NCI-H2081 (cell line): ENCODE data around the gene GUCA2B.

Experiments used
- DNase-seq, 2 experiments: peaks; one replicate each; lab custom pipeline; 2025; lab: John Stamatoyannopoulos, UW

GUCA2B gene

GRCh38 chr1:42143896-42144710, 9.1 kb upstream of the GUCA2B start:
- no peak for DNase-seq

DNA sequence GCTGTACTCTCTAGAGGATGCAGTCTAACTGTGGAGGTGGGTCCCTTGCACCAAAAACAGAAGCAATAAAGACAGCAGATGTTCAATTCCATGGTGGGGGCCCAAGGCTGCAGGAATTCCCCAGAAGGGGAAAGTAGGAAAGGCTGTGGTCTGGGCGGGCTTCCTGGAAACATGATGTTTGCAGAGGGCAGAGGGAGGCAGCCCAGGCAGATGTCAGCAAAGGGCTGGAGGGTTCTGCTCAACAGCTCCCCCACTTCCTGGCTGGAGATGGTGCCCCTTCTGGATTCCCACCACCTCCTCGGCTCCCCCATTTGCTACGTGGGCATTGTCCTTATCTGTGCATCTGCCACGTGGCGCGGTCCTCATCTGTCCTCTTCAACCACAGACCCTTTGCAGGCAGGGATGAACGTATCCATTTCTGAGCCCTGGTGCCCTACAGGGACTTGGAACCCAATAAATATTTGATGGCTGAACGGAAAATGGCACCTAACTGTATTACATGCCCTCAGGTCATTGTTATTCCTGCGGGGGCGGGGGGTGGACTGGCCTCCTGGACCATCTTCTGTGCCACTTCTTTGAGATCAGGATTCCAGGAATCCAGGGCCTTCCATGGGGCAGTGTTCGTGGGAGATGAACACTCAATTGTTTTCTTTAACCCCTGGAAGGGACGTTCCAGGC, 8.4 kb upstream of the GUCA2B start:
- DNase-seq = no peak

DNA sequence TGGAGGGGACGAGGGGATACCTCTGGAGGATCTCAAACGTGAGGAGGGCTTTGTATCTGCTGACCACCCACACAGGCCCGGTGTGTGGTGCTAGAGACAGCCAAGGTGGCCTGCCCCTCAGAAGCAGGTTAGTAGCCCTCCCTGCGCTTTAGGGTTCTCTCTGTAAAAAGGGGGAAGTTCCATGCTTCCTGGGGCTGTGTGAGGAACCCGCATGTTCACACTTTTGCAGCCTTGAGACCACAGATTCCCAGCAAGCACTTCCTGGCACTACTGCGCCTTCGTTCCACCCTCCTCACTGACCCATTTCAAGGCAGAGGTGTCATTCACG, 7.9 kb upstream of the GUCA2B start:
- no peak for DNase-seq

DNA sequence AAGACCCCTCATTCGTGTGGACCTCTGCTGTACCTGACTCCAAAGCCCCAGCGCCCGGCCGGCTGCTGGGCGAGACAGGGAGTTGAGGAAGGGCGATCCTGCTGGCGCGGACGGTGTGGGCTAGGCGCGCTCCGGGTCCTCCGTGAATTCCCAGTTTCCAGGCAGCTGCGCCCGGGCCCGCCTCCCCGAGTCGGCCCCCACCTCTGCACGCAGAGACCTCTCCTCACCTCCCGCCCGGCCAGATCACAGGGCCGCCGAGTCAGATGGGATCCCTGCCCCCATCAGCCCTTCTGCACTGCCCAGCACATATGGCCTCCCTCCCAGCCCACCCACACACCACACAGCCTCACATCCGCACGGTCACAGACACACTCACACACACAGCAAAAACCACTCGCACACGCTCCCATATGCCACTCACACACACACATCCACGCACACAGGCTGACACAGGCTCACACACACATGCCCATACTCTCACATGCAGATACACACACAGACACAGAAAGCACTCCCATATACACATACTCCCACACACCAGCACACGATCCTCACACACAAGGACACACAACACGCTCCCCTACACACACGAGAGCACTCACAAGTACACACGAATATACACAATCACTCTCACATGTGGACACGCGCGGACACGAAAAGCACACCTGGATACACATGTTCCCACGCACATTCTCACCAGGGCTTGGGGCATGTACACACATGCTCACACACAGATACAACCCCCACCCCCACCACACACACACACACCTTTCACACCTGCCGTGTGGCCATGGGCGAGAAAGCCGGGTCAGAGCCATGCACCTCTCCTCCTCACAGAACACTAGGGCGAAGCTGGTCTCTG, 7.2 kb upstream of the GUCA2B start:
- no peak for DNase-seq

- DNase-seq = peak; percentile 88 to 93
Observed at GRCh38 chr1:42146626-42147320, 6.4 kb upstream of the GUCA2B start.

- no peak for DNase-seq
Observed at GRCh38 chr1:42148166-42148565, 5.0 kb upstream of the GUCA2B start.

DNA sequence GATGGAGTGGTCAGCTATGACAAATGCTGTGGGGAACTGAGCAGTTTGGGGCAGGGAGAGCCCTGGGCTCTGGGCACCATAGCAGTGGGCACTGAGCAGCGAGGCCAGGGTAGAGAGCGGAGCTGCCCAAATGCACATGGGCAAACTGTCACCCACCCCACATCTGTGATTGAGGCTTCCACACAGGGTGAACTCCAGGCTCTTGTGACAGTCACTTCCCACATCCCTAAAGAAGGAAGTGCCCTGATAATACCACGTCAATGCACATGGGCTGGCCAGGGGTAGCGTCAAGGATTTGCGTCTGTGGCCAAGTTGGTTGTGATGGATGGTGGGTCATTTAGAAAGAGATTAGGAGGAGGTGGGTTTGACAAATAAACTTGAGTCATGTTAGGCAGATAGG, 2.6 kb upstream of the GUCA2B start:
- no peak for DNase-seq

DNA sequence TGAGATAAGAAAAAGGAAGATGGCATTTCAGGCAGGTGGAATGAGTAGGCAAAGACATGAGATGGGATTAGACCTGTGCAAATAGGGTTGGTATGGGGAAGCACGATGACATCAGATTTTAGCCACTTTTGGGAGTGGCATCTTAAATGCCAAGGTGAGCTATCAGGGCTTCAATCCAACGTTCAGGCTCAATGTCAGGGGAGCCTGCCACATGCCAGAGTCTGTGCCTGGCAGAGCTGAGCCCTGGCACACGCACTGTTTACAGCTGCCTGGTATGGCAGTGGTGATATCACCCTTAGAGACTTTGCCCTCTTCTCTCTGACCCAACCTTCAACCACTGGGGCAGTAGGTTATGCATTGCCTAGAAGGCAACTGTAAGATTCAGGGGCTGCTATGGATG, 1.1 kb upstream of the GUCA2B start:
- no peak for DNase-seq

- no peak for DNase-seq
Observed at GRCh38 chr1:42153624-42154023, 414 bp downstream of the GUCA2B start.

- DNase-seq = no peak
Observed at GRCh38 chr1:42154685-42155084, 1.5 kb downstream of the GUCA2B start.

GRCh38 chr1:42155362-42155761, 2.2 kb downstream of the GUCA2B start:
- no peak for DNase-seq

- no peak for DNase-seq
Observed at GRCh38 chr1:42157667-42158066, 4.5 kb downstream of the GUCA2B start.

DNA sequence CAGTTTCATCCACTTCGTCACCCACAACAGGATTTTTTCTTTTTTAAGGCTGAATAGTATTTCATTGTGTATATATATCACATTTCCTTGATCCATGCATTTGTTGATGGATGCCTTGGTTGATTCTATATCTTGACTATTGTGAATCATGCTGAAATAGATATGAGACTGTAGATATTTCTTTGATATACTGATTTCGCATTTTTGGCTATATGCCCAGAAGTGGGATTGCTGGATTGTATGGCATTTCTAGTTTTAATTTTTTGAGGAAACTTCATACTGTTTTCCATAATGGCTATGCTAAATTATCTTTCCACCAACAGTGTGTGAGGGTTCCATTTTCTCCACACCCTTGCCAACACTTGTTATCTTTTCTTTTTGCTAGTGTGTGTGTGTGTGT, 5.0 kb downstream of the GUCA2B start:
- DNase-seq = no peak

DNA sequence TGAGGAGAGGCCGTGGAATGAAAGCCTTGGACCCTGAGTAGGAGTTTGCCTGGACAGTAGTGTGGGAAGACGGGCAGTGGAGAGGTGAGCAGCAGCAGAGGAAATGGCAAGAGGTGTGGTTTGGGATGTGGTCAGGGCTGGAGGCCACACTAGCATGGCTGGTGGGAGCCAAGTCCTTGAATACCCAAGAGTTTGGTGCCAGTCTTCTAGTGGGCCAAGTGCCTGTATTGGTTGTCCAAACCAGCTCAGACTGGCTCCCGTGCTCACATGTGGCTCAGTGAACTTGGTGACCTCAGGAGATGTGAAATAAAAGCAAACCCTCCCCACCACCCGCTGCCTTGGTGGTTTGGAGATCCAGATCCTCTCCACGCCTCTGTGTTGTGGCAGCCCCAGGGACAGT, 9.0 kb downstream of the GUCA2B start:
- no peak for DNase-seq

DNA sequence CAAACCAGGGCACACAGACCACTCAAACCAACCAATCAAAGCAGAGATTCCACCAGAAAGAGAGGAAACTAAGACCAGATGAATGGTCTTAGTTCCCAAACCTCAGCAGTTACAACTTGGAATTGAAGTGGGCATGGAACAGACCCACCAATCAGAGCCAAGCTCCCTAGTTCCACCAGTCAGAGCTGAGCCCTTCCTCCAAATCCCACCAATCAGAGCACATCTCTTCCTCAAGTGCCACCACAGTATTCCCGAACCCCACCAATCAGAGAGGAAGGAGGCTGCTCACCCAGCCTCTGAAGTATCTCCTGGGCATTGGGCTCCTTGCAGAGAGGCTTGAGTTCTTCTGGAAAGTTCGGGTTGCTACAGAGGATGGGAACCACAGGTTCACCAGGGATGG, 9.9 kb downstream of the GUCA2B start:
- DNase-seq = no peak

DNA sequence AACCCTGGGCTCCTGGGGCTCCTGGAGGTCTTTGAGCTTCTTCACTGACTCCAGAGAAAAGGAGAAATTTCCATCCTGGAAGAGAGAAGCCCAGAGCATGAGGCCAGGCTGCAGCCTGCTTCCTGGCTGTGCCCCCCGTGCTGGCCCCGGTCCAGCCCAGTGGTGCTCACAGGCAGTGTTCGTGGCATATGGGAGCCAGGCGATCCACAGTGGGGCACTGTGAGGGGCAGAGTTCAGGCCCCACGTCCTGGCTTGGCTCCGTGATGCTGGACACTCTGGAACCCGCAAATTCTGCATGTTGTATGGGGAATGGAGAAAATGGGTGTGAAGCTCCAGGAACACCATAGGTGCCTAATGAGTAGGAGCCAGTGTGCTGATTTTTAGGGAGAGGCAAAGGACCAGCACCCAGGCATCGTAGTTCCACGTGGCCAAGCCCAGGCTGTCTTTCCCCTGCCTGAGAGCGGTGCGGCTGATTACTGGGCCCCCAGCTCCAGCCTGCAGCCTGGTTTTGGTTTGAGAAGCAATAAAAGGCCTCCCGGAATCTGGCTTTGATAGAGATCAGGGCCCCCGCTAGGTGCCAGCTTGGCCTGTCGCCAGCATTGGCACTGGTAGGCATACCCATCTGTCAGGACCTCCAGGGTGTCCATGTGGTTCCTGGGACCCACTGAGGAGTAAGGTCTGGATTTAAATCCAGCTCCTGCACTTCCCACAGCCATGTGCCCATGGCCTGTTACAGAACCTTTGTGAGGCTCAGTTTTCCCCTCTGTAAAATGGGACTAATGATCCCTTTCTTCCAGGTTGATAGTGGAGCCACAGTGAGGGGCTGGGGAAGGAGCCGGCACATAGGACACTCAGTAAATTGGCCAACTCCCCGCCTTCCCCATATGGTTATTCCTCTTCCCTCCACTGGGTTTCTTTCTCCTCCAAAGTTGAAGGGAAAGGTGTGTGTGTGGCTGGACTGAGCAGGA, 10.6 kb downstream of the GUCA2B start:
- DNase-seq = no peak

DNA sequence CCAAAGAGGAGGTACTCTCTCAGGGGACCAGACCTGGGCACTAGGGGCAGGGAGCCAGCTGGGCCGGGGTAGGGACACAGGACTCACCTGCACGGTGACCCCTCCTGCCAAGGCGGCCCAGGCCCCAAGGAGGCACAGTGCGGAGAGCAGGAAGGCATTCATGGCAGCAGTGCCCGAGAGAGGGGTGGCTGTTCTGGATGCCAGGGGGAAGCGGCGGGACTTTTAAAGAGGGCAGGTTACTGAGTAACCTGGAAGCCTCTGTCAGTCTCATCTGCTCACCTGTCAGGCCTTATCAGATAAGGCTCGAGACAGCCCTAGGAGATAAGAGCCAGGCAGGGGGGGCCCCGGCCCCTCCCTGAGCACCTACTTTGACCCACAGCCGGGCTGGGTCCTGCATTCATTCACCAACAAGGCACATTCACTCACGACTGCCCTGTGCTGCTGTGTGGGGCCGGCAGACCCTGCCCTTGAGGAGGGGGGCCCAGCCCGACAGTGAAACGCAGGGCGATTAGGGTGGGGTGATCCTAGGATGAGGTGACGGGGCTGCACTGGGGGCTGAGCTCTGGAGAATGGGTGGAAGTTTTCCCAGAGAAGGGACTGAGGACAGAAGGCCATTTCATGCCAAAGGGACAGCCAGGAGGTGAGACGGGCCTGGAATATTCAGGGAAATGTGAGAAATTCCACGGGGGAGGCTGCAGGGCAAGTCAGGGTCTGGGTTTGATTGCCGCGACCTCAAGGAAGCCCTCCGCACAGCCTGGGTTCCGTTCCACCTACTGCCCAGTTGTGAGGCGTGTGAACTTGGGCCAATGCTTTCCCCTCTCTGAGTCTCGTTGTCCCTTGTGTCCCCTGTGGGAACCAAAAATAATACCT, 11.6 kb downstream of the GUCA2B start, which contains the start of gene GUCA2A:
GUCA2A (minus strand) TSS at position 195 of the 870 bp plus-strand sequence; CDS start at position 162, 33 bp downstream.
- DNase-seq = no peak

DNA sequence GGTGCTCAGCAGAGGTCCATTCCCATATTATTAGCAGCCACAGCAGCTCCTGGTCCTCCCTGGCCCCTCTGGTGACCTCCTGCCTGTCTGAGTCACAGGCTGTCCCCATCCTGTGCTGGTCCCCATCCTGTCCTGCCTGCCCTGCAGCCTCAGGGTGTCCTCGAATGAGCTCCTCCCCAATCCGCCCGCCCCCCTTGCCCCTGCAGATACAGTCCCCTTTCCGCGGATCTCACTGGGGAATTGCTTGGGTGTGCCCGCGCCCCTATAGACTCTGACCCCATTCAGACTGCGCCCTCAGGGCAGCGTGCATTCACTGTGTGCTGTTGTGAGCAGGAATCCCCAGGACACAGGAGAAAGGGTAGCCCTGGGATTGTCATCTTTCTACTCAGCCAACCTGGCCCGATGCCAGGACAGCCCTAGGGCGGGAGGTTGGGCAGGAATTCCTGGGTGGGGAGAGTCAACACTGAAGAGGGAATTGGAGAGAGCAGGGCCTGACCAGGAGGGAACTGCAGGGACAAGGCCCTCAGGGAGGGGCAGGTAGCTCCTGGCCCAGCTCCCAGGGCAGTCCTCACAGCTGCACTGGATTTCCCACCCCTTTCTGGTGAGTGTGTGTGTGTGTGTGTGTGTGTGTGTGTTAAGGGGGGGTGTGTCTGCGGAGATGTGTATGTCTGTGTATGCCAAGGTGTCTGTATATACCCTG, 12.5 kb downstream of the GUCA2B start:
- peak; percentile 94 to 95 for DNase-seq
